Activated CD8-positive, alpha-beta memory T cell treated with anti-CD3 and anti-CD28 coated beads, Interleukin-2, amount 50 U/mL, for 1 hour (primary cell): ENCODE results near the gene TBL3.
A peak's percentile ranks its signal among the peaks of the same experiment; 100 is the strongest.
"Not testable (repeated sequence)": the region's sequence is repeated elsewhere in the genome, so short reads cannot be mapped to it uniquely, and the experiment has no call there.

Experiments
- DNase-seq: peaks from one replicate; pipeline ENCODE4 v3.0.0-alpha.2; 2020; ENCODE audit errors: extremely low read depth

The TBL3 gene

GRCh38 chr16:1998852-1999801 is 27.3 kb downstream of the TBL3 start:
- no peak for DNase-seq

GRCh38 chr16:1999866-2000514 is 28.1 kb downstream of the TBL3 start:
- DNase-seq: no peak

- DNase-seq: no peak
Measured at GRCh38 chr16:2001035-2001434, 29.2 kb downstream of the TBL3 start.

- no peak for DNase-seq
Measured at GRCh38 chr16:2001456-2002355, 29.9 kb downstream of the TBL3 start.

- no peak for DNase-seq
Measured at GRCh38 chr16:2002406-2003230, 30.8 kb downstream of the TBL3 start.

- DNase-seq: no peak
Measured at GRCh38 chr16:2003231-2003826, 31.5 kb downstream of the TBL3 start.

- peak; percentile 59 for DNase-seq
Measured at GRCh38 chr16:2003827-2004641, 32.2 kb downstream of the TBL3 start.

GRCh38 chr16:2004795-2005517 is 33.1 kb downstream of the TBL3 start:
- DNase-seq: no peak

- DNase-seq: no peak
Measured at GRCh38 chr16:2005646-2006045, 33.8 kb downstream of the TBL3 start.

GRCh38 chr16:2006317-2006716 is 34.5 kb downstream of the TBL3 start:
- DNase-seq: no peak

GRCh38 chr16:2007081-2007836 is 35.4 kb downstream of the TBL3 start:
- no peak for DNase-seq

GRCh38 chr16:2008009-2008526 is 36.2 kb downstream of the TBL3 start:
- DNase-seq: no peak

- DNase-seq: no peak
Measured at GRCh38 chr16:2008631-2009163, 36.8 kb downstream of the TBL3 start.

- no peak for DNase-seq
Measured at GRCh38 chr16:2009164-2009711, 37.4 kb downstream of the TBL3 start.

GRCh38 chr16:2009791-2010510 is 38.1 kb downstream of the TBL3 start, which contains the start of gene ZNF598:
Gene ZNF598 (minus strand): TSS chr16:2009821.
- no peak for DNase-seq

GRCh38 chr16:2011726-2012125 is 39.9 kb downstream of the TBL3 start:
- not testable (repeated sequence) for DNase-seq

- DNase-seq: no peak
Measured at GRCh38 chr16:2013527-2013926, 41.7 kb downstream of the TBL3 start.
